HCT116 (cell line): Measurements from ENCODE around the gene TXNDC17. TPM values are rescaled to one million over a fixed set of nuclear protein-coding genes. Genes with fewer than 3 reads are reported as not detected.

Source experiments
- ATAC-seq: fragments of 200-7000 bp; cut with Tn5 transposase; 2 replicates; pipeline ENCODE4 v1.9.1; 2020; ENCODE audit warnings: mild to moderate bottlenecking, moderate library complexity
- BruUV-seq: library from RNA; stranded (reverse); fragments of 400-500 nt; replicated peaks from 2 replicates; lab custom pipeline; 2021; lab: Mats Ljungman, UMichigan
- CTCF ChIA-PET: fragments of 300-600 bp; sonication (Branson Sonifier 250); formaldehyde crosslinking; loops from one replicate; lab custom pipeline; 2021; ENCODE audit warnings: antibody characterized with exemption; lab: Charles Lee
- POLR2A ChIA-PET: fragments of 300-600, 350-600 bp; sonication (Branson Sonifier 250); formaldehyde crosslinking; loops from one replicate; lab custom pipeline; 2021; ENCODE audit warnings: antibody characterized with exemption; lab: Charles Lee
- RAD21 ChIA-PET, 2 experiments: fragments of 300-600 bp; sonication (Branson Sonifier 250); formaldehyde crosslinking; loops; one replicate each; lab custom pipeline; 2023; ENCODE audit warnings: low total read pairs in 2 of 2; ENCODE audit not compliant: uncharacterized antibody in 2 of 2, unreplicated experiment in 2 of 2, low non-redundant PET in 1 of 2; lab: Charles Lee
- DNase-seq: peaks from one replicate; pipeline ENCODE4 v3.0.0-alpha.2; 2010; ENCODE audit warnings: low read depth, low spot score
- H2AFZ ChIP-seq: fragments of 200-600 bp; shearing (Covaris generic), sonication (generic); 2 replicates; pipeline ENCODE4 v1.6.1; 2017; ENCODE audit warnings: low read depth, mixed run types, mixed read lengths, antibody characterized with exemption, low read length; ENCODE audit not compliant: poor library complexity, severe bottlenecking
- H3K27ac ChIP-seq: 2 replicates; pipeline ENCODE4 v1.5.1; 2012; ENCODE audit warnings: low read depth, low read length
- H3K27me3 ChIP-seq: fragments of 200-600 bp; sonication (generic); 2 replicates; pipeline ENCODE4 v1.6.1; 2016; ENCODE audit warnings: mixed run types, low read length, mixed read lengths; ENCODE audit not compliant: insufficient read depth
- H3K36me3 ChIP-seq, 2 experiments: fragments of 200-500 bp in 1 of 2; fragments of 200-600 bp in 1 of 2; sonication (Bioruptor generic) in 1 of 2; sonication (generic) in 1 of 2; 2 replicates each; pipeline versions ENCODE4 v1.5.1 to v1.6.1; 2014 to 2016; ENCODE audit warnings: low read length in 2 of 2, inconsistent platforms in 1 of 2, mixed read lengths in 1 of 2, mixed run types in 1 of 2; ENCODE audit not compliant: insufficient read depth in 2 of 2, control insufficient read depth in 1 of 2
- H3K4me1 ChIP-seq, 2 experiments: fragments of 200-600 bp in 1 of 2; sonication (generic) in 1 of 2; 2 replicates each; pipeline versions ENCODE4 v1.5.1 to v1.6.1; 2012 to 2017; ENCODE audit warnings: low read length in 2 of 2, inconsistent platforms in 1 of 2, mild to moderate bottlenecking in 1 of 2, mixed read lengths in 1 of 2, mixed run types in 1 of 2, moderate library complexity in 1 of 2; ENCODE audit not compliant: insufficient read depth in 2 of 2, control insufficient read depth in 1 of 2
- H3K4me2 ChIP-seq: fragments of 200-600 bp; sonication (generic); 2 replicates; pipeline ENCODE4 v1.6.1; 2017; ENCODE audit warnings: mixed run types, low read length, mixed read lengths
- H3K4me3 ChIP-seq, 2 experiments: fragments of 200-600 bp in 1 of 2; sonication (generic) in 1 of 2; replicated peaks in 1 of 2; 2 replicates each; pipeline ENCODE4 v1.5.1; 2011 to 2016; ENCODE audit warnings: low read length in 2 of 2, control low read depth in 1 of 2, low read depth in 1 of 2, mild to moderate bottlenecking in 1 of 2, mixed read lengths in 1 of 2, mixed run types in 1 of 2
- H3K79me2 ChIP-seq: fragments of 200-600 bp; sonication (generic); 2 replicates; pipeline ENCODE4 v1.6.1; 2017; ENCODE audit warnings: mild to moderate bottlenecking, mixed run types, low read length, moderate library complexity, mixed read lengths; ENCODE audit not compliant: insufficient read depth
- H3K9ac ChIP-seq: fragments of 200-600 bp; sonication (generic); 2 replicates; pipeline ENCODE4 v1.6.1; 2016; ENCODE audit warnings: low read length, mixed read lengths
- H3K9me2 ChIP-seq: fragments of 200-600 bp; sonication (generic), shearing (Covaris generic); 2 replicates; pipeline ENCODE4 v1.6.1; 2017; ENCODE audit warnings: mixed run types, mild to moderate bottlenecking, moderate library complexity; ENCODE audit not compliant: insufficient read depth
- H3K9me3 ChIP-seq, 2 experiments: fragments of 200-500 bp in 1 of 2; fragments of 200-600 bp in 1 of 2; sonication (Bioruptor generic) in 1 of 2; sonication (generic) in 1 of 2; 2 replicates each; pipeline ENCODE4 v1.6.1; 2014 to 2017; ENCODE audit warnings: low read length in 2 of 2, mixed read lengths in 2 of 2, inconsistent platforms in 1 of 2, low read depth in 1 of 2, mild to moderate bottlenecking in 1 of 2, mixed run types in 1 of 2, moderate library complexity in 1 of 2; ENCODE audit not compliant: control insufficient read depth in 1 of 2, insufficient read depth in 1 of 2
- H4K20me1 ChIP-seq: fragments of 200-600 bp; sonication (generic), shearing (Covaris generic); 2 replicates; pipeline ENCODE4 v1.6.1; 2017; ENCODE audit warnings: mixed run types, mild to moderate bottlenecking, moderate library complexity; ENCODE audit not compliant: insufficient read depth
- CBX3 ChIP-seq: IDR thresholded peaks from 2 replicates; pipeline ENCODE4 v1.6.1; 2012; ENCODE audit warnings: low read depth
- CEBPB ChIP-seq: IDR thresholded peaks from 2 replicates; pipeline ENCODE4 v1.6.1; 2012; ENCODE audit warnings: low read depth
- EGR1 ChIP-seq: IDR thresholded peaks from 2 replicates; pipeline ENCODE4 v1.6.1; 2012; ENCODE audit warnings: low read depth
- ELF1 ChIP-seq: IDR thresholded peaks from 2 replicates; pipeline ENCODE4 v1.6.1; 2012; ENCODE audit warnings: low read depth, borderline replicate concordance
- EZH2 ChIP-seq: fragments of 200-600 bp; sonication (generic); IDR thresholded peaks from 2 replicates; pipeline ENCODE4 v1.6.1; 2017; ENCODE audit warnings: antibody characterized with exemption, mixed run types
- EZH2phosphoT487 ChIP-seq: fragments of 200-600 bp; IDR thresholded peaks from 2 replicates; pipeline ENCODE4 v1.6.1; 2018; ENCODE audit warnings: antibody characterized with exemption, borderline replicate concordance
- FOSL1 ChIP-seq: IDR thresholded peaks from 2 replicates; pipeline ENCODE4 v1.6.1; 2012; ENCODE audit warnings: low read depth
- JUND ChIP-seq: IDR thresholded peaks from 2 replicates; pipeline ENCODE4 v1.6.1; 2012
- POLR2AphosphoS5 ChIP-seq: IDR thresholded peaks from 2 replicates; pipeline ENCODE4 v1.6.1; 2011; ENCODE audit warnings: mild to moderate bottlenecking, low read depth, low read length, moderate library complexity
- RAD21 ChIP-seq: IDR thresholded peaks from 2 replicates; pipeline ENCODE4 v1.6.1; 2012; ENCODE audit warnings: low read depth, mild to moderate bottlenecking
- SIN3A ChIP-seq: IDR thresholded peaks from 2 replicates; pipeline ENCODE4 v1.6.1; 2012; ENCODE audit warnings: low read depth
- TCF7L2 ChIP-seq: IDR thresholded peaks from 2 replicates; pipeline ENCODE4 v1.7.0; 2011; ENCODE audit warnings: borderline replicate concordance, inconsistent platforms; ENCODE audit not compliant: insufficient read depth, insufficient read length; ENCODE audit errors: extremely low read depth
- YY1 ChIP-seq: IDR thresholded peaks from 2 replicates; pipeline ENCODE4 v1.6.1; 2011; ENCODE audit warnings: low read length, low read depth, moderate library complexity, mild to moderate bottlenecking; ENCODE audit not compliant: insufficient replicate concordance; ENCODE audit errors: extremely low read depth
- intact Hi-C: fragments of 100-400 bp; cut with micrococcal nuclease; formaldehyde crosslinking; loops from 2 replicates; pipeline ENCODE4 v1.10.0; 2022
- total RNA-seq: library from RNA; stranded (reverse); gene quantifications from one replicate; pipeline ENCODE4 v1.2.1, GENCODE V29; 2021; ENCODE audit not compliant: unreplicated experiment
- TF ChIP-seq, protein P1 (sequence below), 3 experiments: fragments of 200-600 bp in 1 of 3; sonication (generic) in 1 of 3; IDR thresholded peaks in 2 of 3; conservative IDR thresholded peaks in 1 of 3; 2 replicates each; pipeline ENCODE4 v1.5.1; 2012 to 2017; ENCODE audit warnings: low read depth in 2 of 3, low read length in 2 of 3, antibody characterized with exemption in 1 of 3, borderline replicate concordance in 1 of 3, control low read depth in 1 of 3, mild to moderate bottlenecking in 1 of 3, mixed read lengths in 1 of 3, mixed run types in 1 of 3, moderate library complexity in 1 of 3; ENCODE audit not compliant: insufficient read depth in 1 of 3
- TF ChIP-seq, protein P2 (sequence below): IDR thresholded peaks from 2 replicates; pipeline ENCODE4 v1.6.1; 2011; ENCODE audit warnings: mild to moderate bottlenecking, low read length, moderate library complexity; ENCODE audit not compliant: insufficient replicate concordance; ENCODE audit errors: extremely low read depth
- TF ChIP-seq, protein P3 (sequence below): IDR thresholded peaks from 2 replicates; pipeline ENCODE4 v1.6.1; 2012; ENCODE audit warnings: low read depth
- TF ChIP-seq, protein P4 (sequence below): IDR thresholded peaks from 2 replicates; pipeline ENCODE4 v1.6.1; 2012

The TXNDC17 gene
- total RNA-seq, 1 experiment from 2014 or later: 121 TPM

DNA sequence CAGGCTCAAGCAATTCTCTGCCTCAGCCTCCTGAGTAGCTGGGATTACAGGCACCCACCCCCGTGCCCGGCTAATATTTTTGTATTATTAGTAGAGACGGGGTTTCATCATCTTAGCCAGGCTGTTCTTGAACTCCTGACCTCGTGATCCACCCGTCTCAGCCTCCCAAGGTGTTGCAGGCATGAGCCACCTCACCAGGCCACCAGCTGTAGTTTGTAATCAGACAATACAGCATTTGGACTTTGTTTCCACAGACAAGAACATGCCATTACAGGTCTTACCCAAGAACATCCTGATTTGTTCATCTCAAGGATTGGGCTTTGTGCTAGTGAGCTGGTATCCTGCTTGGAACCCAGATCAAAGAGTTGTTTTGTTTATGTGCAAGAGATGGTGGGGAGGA, 40.8 kb downstream of the TXNDC17 start:
- ATAC-seq: no peak
- no peak overlapping the region for H3K4me3 ChIP-seq
- H3K9ac ChIP-seq: no peak overlapping the region
- intact Hi-C loops: no loop called here
- ChIA-PET POLR2A (no interaction called here), RAD21 (no interaction called here), CTCF (no interaction called here)
- no peaks in the 10 kb centered on the region for H3K27me3 ChIP-seq
- H4K20me1 ChIP-seq: no peaks in the 10 kb centered on the region
- TF ChIP-seq JUND (no peak), EGR1 (no peak), EZH2 (no peak), TCF7L2 (no peak), YY1 (no peak), SIN3A (no peak), EZH2phosphoT487 (no peak), POLR2AphosphoS5 (no peak), CEBPB (no peak), FOSL1 (no peak), ELF1 (no peak), CBX3 (no peak), RAD21 (no peak)
- TF ChIP-seq, protein P1, sequence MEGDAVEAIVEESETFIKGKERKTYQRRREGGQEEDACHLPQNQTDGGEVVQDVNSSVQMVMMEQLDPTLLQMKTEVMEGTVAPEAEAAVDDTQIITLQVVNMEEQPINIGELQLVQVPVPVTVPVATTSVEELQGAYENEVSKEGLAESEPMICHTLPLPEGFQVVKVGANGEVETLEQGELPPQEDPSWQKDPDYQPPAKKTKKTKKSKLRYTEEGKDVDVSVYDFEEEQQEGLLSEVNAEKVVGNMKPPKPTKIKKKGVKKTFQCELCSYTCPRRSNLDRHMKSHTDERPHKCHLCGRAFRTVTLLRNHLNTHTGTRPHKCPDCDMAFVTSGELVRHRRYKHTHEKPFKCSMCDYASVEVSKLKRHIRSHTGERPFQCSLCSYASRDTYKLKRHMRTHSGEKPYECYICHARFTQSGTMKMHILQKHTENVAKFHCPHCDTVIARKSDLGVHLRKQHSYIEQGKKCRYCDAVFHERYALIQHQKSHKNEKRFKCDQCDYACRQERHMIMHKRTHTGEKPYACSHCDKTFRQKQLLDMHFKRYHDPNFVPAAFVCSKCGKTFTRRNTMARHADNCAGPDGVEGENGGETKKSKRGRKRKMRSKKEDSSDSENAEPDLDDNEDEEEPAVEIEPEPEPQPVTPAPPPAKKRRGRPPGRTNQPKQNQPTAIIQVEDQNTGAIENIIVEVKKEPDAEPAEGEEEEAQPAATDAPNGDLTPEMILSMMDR (IDR thresholded peaks at IDR 0.05 in 2 of 3, conservative IDR thresholded peaks at IDR 0.05 in 1 of 3; ENCODE audit: borderline replicate concordance in 1 of 3, insufficient read depth in 1 of 3, low read depth in 2 of 3, low read length in 2 of 3): no peak
- TF ChIP-seq, protein P2, sequence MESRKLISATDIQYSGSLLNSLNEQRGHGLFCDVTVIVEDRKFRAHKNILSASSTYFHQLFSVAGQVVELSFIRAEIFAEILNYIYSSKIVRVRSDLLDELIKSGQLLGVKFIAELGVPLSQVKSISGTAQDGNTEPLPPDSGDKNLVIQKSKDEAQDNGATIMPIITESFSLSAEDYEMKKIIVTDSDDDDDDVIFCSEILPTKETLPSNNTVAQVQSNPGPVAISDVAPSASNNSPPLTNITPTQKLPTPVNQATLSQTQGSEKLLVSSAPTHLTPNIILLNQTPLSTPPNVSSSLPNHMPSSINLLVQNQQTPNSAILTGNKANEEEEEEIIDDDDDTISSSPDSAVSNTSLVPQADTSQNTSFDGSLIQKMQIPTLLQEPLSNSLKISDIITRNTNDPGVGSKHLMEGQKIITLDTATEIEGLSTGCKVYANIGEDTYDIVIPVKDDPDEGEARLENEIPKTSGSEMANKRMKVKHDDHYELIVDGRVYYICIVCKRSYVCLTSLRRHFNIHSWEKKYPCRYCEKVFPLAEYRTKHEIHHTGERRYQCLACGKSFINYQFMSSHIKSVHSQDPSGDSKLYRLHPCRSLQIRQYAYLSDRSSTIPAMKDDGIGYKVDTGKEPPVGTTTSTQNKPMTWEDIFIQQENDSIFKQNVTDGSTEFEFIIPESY: no peak
- TF ChIP-seq, protein P3, sequence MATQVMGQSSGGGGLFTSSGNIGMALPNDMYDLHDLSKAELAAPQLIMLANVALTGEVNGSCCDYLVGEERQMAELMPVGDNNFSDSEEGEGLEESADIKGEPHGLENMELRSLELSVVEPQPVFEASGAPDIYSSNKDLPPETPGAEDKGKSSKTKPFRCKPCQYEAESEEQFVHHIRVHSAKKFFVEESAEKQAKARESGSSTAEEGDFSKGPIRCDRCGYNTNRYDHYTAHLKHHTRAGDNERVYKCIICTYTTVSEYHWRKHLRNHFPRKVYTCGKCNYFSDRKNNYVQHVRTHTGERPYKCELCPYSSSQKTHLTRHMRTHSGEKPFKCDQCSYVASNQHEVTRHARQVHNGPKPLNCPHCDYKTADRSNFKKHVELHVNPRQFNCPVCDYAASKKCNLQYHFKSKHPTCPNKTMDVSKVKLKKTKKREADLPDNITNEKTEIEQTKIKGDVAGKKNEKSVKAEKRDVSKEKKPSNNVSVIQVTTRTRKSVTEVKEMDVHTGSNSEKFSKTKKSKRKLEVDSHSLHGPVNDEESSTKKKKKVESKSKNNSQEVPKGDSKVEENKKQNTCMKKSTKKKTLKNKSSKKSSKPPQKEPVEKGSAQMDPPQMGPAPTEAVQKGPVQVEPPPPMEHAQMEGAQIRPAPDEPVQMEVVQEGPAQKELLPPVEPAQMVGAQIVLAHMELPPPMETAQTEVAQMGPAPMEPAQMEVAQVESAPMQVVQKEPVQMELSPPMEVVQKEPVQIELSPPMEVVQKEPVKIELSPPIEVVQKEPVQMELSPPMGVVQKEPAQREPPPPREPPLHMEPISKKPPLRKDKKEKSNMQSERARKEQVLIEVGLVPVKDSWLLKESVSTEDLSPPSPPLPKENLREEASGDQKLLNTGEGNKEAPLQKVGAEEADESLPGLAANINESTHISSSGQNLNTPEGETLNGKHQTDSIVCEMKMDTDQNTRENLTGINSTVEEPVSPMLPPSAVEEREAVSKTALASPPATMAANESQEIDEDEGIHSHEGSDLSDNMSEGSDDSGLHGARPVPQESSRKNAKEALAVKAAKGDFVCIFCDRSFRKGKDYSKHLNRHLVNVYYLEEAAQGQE: no peak
- TF ChIP-seq, protein P4, sequence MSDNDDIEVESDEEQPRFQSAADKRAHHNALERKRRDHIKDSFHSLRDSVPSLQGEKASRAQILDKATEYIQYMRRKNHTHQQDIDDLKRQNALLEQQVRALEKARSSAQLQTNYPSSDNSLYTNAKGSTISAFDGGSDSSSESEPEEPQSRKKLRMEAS: no peak
- TF ChIP-seq, all 23 proteins: peak for 0
- H2AFZ ChIP-seq: no peak overlapping the region
- no peak for DNase-seq
- no peak overlapping the region for H3K27ac ChIP-seq
- H3K9me3 ChIP-seq: no peaks in the 10 kb centered on the region
- H3K4me1 ChIP-seq: no peaks in the 10 kb centered on the region
- no peaks in the 10 kb centered on the region for H3K79me2 ChIP-seq
- H3K4me2 ChIP-seq: no peak overlapping the region
- no TSS peak for BruUV-seq
- no peaks in the 10 kb centered on the region for H3K9me2 ChIP-seq
- no peaks in the 10 kb centered on the region for H3K36me3 ChIP-seq
